Keratinocyte (primary cell): ENCODE measurements around the gene REXO1.

ENCODE experiments used
- EZH2 ChIP-seq: IDR thresholded peaks from one replicate; pipeline ENCODE4 v1.6.1; 2012; ENCODE audit warnings: inconsistent platforms, mild to moderate bottlenecking, low read length, moderate library complexity
- TF ChIP-seq, protein P1 (sequence below), 3 experiments: IDR thresholded peaks in 1 of 3; conservative IDR thresholded peaks in 1 of 3; optimal IDR thresholded peaks in 1 of 3; 2 replicates in 2 of 3; 3 replicates in 1 of 3; pipeline versions ENCODE3 to v1.5.1; 2011; ENCODE audit warnings: low read length in 3 of 3, mild to moderate bottlenecking in 3 of 3, moderate library complexity in 2 of 3, control low read depth in 1 of 3, inconsistent platforms in 1 of 3; ENCODE audit not compliant: insufficient read depth in 2 of 3; ENCODE audit errors: extremely low read depth in 1 of 3

DNA sequence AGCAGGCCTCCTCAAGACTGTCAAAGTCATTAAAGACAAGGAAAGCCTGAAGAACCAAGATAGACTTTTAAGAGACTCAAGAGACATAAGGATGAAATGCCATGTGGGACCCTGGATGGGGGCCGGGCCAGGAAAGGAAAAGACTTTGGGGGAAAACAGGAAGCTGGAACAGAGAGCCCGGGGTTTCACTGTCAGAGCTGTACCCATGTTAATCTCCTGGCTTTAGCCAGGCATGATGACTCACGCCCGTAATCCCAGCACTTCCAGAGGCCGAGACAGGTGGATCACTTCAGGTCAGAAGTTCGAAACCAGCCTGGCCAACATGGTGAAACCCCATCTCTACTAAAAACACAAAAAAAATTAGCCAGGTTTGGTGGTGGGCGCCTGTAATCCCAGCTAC, 20.7 kb upstream of the REXO1 start:
- no peak for TF ChIP-seq EZH2
- TF ChIP-seq, protein P1, sequence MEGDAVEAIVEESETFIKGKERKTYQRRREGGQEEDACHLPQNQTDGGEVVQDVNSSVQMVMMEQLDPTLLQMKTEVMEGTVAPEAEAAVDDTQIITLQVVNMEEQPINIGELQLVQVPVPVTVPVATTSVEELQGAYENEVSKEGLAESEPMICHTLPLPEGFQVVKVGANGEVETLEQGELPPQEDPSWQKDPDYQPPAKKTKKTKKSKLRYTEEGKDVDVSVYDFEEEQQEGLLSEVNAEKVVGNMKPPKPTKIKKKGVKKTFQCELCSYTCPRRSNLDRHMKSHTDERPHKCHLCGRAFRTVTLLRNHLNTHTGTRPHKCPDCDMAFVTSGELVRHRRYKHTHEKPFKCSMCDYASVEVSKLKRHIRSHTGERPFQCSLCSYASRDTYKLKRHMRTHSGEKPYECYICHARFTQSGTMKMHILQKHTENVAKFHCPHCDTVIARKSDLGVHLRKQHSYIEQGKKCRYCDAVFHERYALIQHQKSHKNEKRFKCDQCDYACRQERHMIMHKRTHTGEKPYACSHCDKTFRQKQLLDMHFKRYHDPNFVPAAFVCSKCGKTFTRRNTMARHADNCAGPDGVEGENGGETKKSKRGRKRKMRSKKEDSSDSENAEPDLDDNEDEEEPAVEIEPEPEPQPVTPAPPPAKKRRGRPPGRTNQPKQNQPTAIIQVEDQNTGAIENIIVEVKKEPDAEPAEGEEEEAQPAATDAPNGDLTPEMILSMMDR (optimal IDR thresholded peaks at IDR 0.05 in 1 of 3, IDR thresholded peaks at IDR 0.05 in 1 of 3, conservative IDR thresholded peaks at IDR 0.05 in 1 of 3; ENCODE audit: extremely low read depth in 1 of 3, insufficient read depth in 2 of 3, low read length in 3 of 3) = no peak
